AG04450 (cell line): ENCODE data around the gene EDNRA. TPM values are rescaled to one million over a fixed set of nuclear protein-coding genes. Genes with fewer than 3 reads are reported as not detected.

ENCODE experiments used
- CTCF ChIA-PET: fragments of 300-600, 350-600 bp; formaldehyde crosslinking; extraction: SDS; loops from one replicate; lab custom pipeline; 2022; ENCODE audit warnings: antibody characterized with exemption, inconsistent platforms; lab: Charles Lee
- POLR2A ChIA-PET: fragments of 350-600 bp; formaldehyde crosslinking; extraction: SDS; loops from one replicate; lab custom pipeline; 2021; ENCODE audit warnings: antibody characterized with exemption, inconsistent platforms; lab: Yijun Ruan, JAX
- DNase-seq: peaks from one replicate; pipeline ENCODE4 v3.0.0-alpha.2; 2011; ENCODE audit warnings: low read depth, low spot score
- H3K27ac ChIP-seq: one replicate; pipeline ENCODE4 v1.5.1; 2012; ENCODE audit warnings: low read depth, low read length, control low read depth
- H3K27me3 ChIP-seq: one replicate; pipeline ENCODE4 v1.6.0; 2012; ENCODE audit warnings: low read length; ENCODE audit not compliant: control insufficient read depth, insufficient read depth
- H3K4me3 ChIP-seq: 2 replicates; pipeline ENCODE4 v1.5.1; 2011; ENCODE audit warnings: mild to moderate bottlenecking, low read depth, low read length, control low read depth
- H3K9me3 ChIP-seq: 2 replicates; pipeline ENCODE4 v1.5.1; 2012; ENCODE audit warnings: low read length; ENCODE audit not compliant: control insufficient read depth, insufficient read depth
- CTCF ChIP-seq: IDR thresholded peaks from 2 replicates; pipeline ENCODE4 v1.5.1; 2011; ENCODE audit warnings: low read depth, low read length, control low read depth, inconsistent platforms
- polyA plus RNA-seq: library from polyadenylated mRNA; depleted of rRNA; stranded (reverse); fragments of >200 nt; gene quantifications from 2 replicates; pipeline ENCODE4 v1.2.3, GENCODE V29; 2011

Gene EDNRA
- polyA plus RNA-seq, 1 experiment = 38.4 TPM

- TF ChIP-seq CTCF = no peak
- ChIA-PET POLR2A (no interaction called here), CTCF (interaction anchor here (0.7 to 1.2 kb wide), 2 partner anchors 302 to 308 kb away, joined by 3 to 10 read pairs; no protein-coding TSS in a partner anchor)
- H3K4me3 ChIP-seq = no peak overlapping the region
- no peaks in the 10 kb centered on the region for H3K9me3 ChIP-seq
- no peak overlapping the region for H3K27ac ChIP-seq
- H3K27me3 ChIP-seq = no peaks in the 10 kb centered on the region
- no peak for DNase-seq
Observed at GRCh38 chr4:147456706-147457105, 24.2 kb upstream of the EDNRA start.

- H3K4me3 ChIP-seq = no peak overlapping the region
- TF ChIP-seq CTCF = no peak
- peaks cover 4% of the 10 kb centered on the region; the same call in 1 of the 2 replicates for H3K9me3 ChIP-seq
- ChIA-PET POLR2A (no interaction called here), CTCF (no interaction called here)
- DNase-seq = no peak
- H3K27me3 ChIP-seq = no peaks in the 10 kb centered on the region
- no peak overlapping the region for H3K27ac ChIP-seq
Observed at GRCh38 chr4:147461161-147461560, 19.7 kb upstream of the EDNRA start.

GRCh38 chr4:147463065-147463464 lies 17.8 kb upstream of the EDNRA start:
- no peak for DNase-seq
- Histone ChIP-seq H3K4me3 (no peak overlapping the region), H3K9me3 (peaks cover 4% of the 10 kb centered on the region; the same call in 1 of the 2 replicates), H3K27ac (no peak overlapping the region), H3K27me3 (no peaks in the 10 kb centered on the region)
- ChIA-PET CTCF (no interaction called here), POLR2A (no interaction called here)
- TF ChIP-seq CTCF = no peak

GRCh38 chr4:147465461-147465860 lies 15.4 kb upstream of the EDNRA start:
- Histone ChIP-seq H3K27me3 (no peaks in the 10 kb centered on the region), H3K27ac (no peak overlapping the region), H3K4me3 (no peak overlapping the region), H3K9me3 (peaks cover 4% of the 10 kb centered on the region; the same call in 1 of the 2 replicates)
- no peak for DNase-seq
- no peak for TF ChIP-seq CTCF
- POLR2A ChIA-PET = no interaction called here
- CTCF ChIA-PET = no interaction called here

GRCh38 chr4:147477439-147477838 lies 3.5 kb upstream of the EDNRA start:
- TF ChIP-seq CTCF = no peak
- Histone ChIP-seq H3K27me3 (no peaks in the 10 kb centered on the region), H3K9me3 (no peaks in the 10 kb centered on the region), H3K27ac (no peak overlapping the region), H3K4me3 (no peak overlapping the region)
- CTCF ChIA-PET = interaction anchor here (1.0 to 1.2 kb wide), 2 partner anchors 366 to 389 kb away, joined by 3 to 4 read pairs; no protein-coding TSS in a partner anchor
- POLR2A ChIA-PET = no interaction called here
- DNase-seq = no peak
